SK-N-MC (cell line): ENCODE measurements around the gene KLRK1.

Experiments used
- EZH2 ChIP-seq: fragments of 200-600 bp; sonication (generic); IDR thresholded peaks from one replicate; pipeline ENCODE4 v1.6.1; 2017; ENCODE audit warnings: antibody characterized with exemption
- POLR2AphosphoS5 ChIP-seq: IDR thresholded peaks from 2 replicates; pipeline ENCODE4 v1.6.1; 2012; ENCODE audit warnings: mild to moderate bottlenecking, low read depth, low read length, borderline replicate concordance

DNA sequence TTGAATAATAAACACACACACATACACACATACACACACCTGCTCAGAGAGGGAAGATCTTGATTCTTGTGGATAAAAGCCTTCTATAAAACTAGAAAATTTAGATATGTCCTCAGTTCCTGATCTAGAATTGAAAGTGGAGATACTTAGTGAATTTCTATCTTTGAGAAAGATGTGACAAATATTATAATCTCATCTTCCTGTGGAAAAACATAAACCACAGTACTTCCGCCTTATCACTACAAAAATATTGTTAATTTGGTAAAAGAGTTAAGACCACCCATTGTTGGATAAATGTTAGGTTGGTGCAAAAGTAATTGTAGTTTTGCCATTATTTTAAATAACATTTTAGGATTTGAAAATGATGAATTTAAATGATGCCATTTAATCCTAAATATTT lies at the start of gene KLRK1:
- no peak for TF ChIP-seq EZH2
- TF ChIP-seq POLR2AphosphoS5: no peak
